Mesenchymal stem cell (in vitro differentiated cells and primary cell): Measurements from ENCODE around the gene KNL1.

Source experiments
- DNase-seq: peaks from one replicate; pipeline ENCODE4 v3.0.0-alpha.2; 2013
- H2AFZ ChIP-seq: one replicate; pipeline ENCODE4 v1.6.1; 2013; ENCODE audit warnings: low read depth, mild to moderate bottlenecking, control low read depth, inconsistent platforms, low read length, moderate library complexity
- H2AK5ac ChIP-seq: 2 replicates; pipeline ENCODE4 v1.6.1; 2013; ENCODE audit warnings: low read length, moderate library complexity, mild to moderate bottlenecking, inconsistent platforms; ENCODE audit not compliant: severe bottlenecking
- H2BK120ac ChIP-seq: one replicate; pipeline ENCODE4 v1.6.1; 2013; ENCODE audit warnings: low read depth, mild to moderate bottlenecking, inconsistent platforms, low read length, moderate library complexity
- H2BK12ac ChIP-seq, 2 experiments: one replicate each; pipeline ENCODE4 v1.6.1; 2013; ENCODE audit warnings: inconsistent platforms in 2 of 2, low read length in 2 of 2, mild to moderate bottlenecking in 2 of 2, moderate library complexity in 2 of 2, control low read depth in 1 of 2
- H2BK15ac ChIP-seq: one replicate; pipeline ENCODE4 v1.6.1; 2013; ENCODE audit warnings: mild to moderate bottlenecking, low read depth, inconsistent platforms; ENCODE audit not compliant: poor library complexity, severe bottlenecking
- H2BK5ac ChIP-seq: 2 replicates; pipeline ENCODE4 v1.6.1; 2013; ENCODE audit warnings: low read depth, mild to moderate bottlenecking, low read length, control low read depth, inconsistent platforms; ENCODE audit not compliant: poor library complexity, severe bottlenecking
- H3K14ac ChIP-seq, 2 experiments: one replicate each; pipeline ENCODE4 v1.6.1; 2013; ENCODE audit warnings: inconsistent platforms in 2 of 2, low read length in 2 of 2, control low read depth in 1 of 2, mild to moderate bottlenecking in 1 of 2, moderate library complexity in 1 of 2
- H3K18ac ChIP-seq, 2 experiments: one replicate each; pipeline ENCODE4 v1.6.1; 2013; ENCODE audit warnings: inconsistent platforms in 2 of 2, low read length in 2 of 2, control low read depth in 1 of 2, low read depth in 1 of 2, mild to moderate bottlenecking in 1 of 2
- H3K23ac ChIP-seq, 2 experiments: one replicate each; pipeline ENCODE4 v1.6.1; 2013; ENCODE audit warnings: inconsistent platforms in 2 of 2, low read length in 2 of 2, mild to moderate bottlenecking in 2 of 2, moderate library complexity in 2 of 2, control low read depth in 1 of 2
- H3K27ac ChIP-seq: 2 replicates; pipeline ENCODE4 v1.5.1; 2013; ENCODE audit warnings: mild to moderate bottlenecking, moderate library complexity, low read length, control low read depth, inconsistent platforms; ENCODE audit not compliant: poor library complexity, severe bottlenecking
- H3K27me3 ChIP-seq, 2 experiments: 2 replicates each; pipeline versions ENCODE4 v1.6.1 to v1.7.0; 2013; ENCODE audit warnings: low read length in 2 of 2, mild to moderate bottlenecking in 2 of 2, moderate library complexity in 2 of 2, control low read depth in 1 of 2, inconsistent platforms in 1 of 2; ENCODE audit not compliant: control insufficient read depth in 1 of 2, insufficient read depth in 1 of 2
- H3K36me3 ChIP-seq, 2 experiments: 2 replicates each; pipeline versions ENCODE4 v1.6.1 to v1.7.0; 2013; ENCODE audit warnings: low read length in 2 of 2, control low read depth in 1 of 2, inconsistent platforms in 1 of 2, low read depth in 1 of 2, mild to moderate bottlenecking in 1 of 2; ENCODE audit not compliant: insufficient read depth in 2 of 2, control insufficient read depth in 1 of 2
- H3K4ac ChIP-seq, 2 experiments: one replicate each; pipeline ENCODE4 v1.6.1; 2013; ENCODE audit warnings: inconsistent platforms in 2 of 2, low read length in 2 of 2, mild to moderate bottlenecking in 2 of 2, moderate library complexity in 2 of 2, control low read depth in 1 of 2, low read depth in 1 of 2
- H3K4me1 ChIP-seq: 2 replicates; pipeline ENCODE4 v1.6.1; 2013; ENCODE audit warnings: low read depth, low read length, control low read depth; ENCODE audit not compliant: control insufficient read depth, insufficient read depth
- H3K4me2 ChIP-seq: 2 replicates; pipeline ENCODE4 v1.6.1; 2013; ENCODE audit warnings: low read length, mild to moderate bottlenecking, inconsistent platforms; ENCODE audit not compliant: poor library complexity, severe bottlenecking
- H3K4me3 ChIP-seq, 2 experiments: 2 replicates each; pipeline versions ENCODE4 v1.5.1 to v1.7.0; 2013; ENCODE audit warnings: low read length in 2 of 2, mild to moderate bottlenecking in 2 of 2, control low read depth in 1 of 2, low read depth in 1 of 2; ENCODE audit not compliant: insufficient read depth in 1 of 2
- H3K79me1 ChIP-seq: replicated peaks from 2 replicates; pipeline ENCODE4 v1.6.1; 2013; ENCODE audit warnings: mild to moderate bottlenecking, control low read depth, low read length, inconsistent platforms; ENCODE audit not compliant: poor library complexity, severe bottlenecking
- H3K9ac ChIP-seq: 2 replicates; pipeline ENCODE4 v1.7.0; 2013; ENCODE audit warnings: mild to moderate bottlenecking, low read length, moderate library complexity
- H3K9me3 ChIP-seq: 2 replicates; pipeline ENCODE4 v1.7.0; 2013; ENCODE audit warnings: mild to moderate bottlenecking, low read length; ENCODE audit not compliant: control insufficient read depth
- H4K8ac ChIP-seq: one replicate; pipeline ENCODE4 v1.6.1; 2013; ENCODE audit warnings: inconsistent platforms, mild to moderate bottlenecking, low read length, moderate library complexity
- H4K91ac ChIP-seq: one replicate; pipeline ENCODE4 v1.6.1; 2013; ENCODE audit warnings: mild to moderate bottlenecking, low read length, inconsistent platforms
- WGBS: methylation state at CpG from one replicate; pipeline ENCODE4 v1.1.7; 2013; ENCODE audit warnings: mixed read lengths; 5-methylcytosine and 5-hydroxymethylcytosine counted together

KNL1 gene

GRCh38 chr15:40598126-40598525 lies 4.1 kb downstream of the KNL1 start:
- Histone ChIP-seq H3K9me3 (no peaks in the 10 kb centered on the region), H3K4ac (no peak overlapping the region), H2BK15ac (no peak overlapping the region), H3K18ac (no peak overlapping the region), H3K27me3 (no peaks in the 10 kb centered on the region), H3K4me3 (no peak overlapping the region), H2AK5ac (no peak overlapping the region), H4K8ac (no peak overlapping the region), H3K14ac (no peak overlapping the region), H3K4me1 (no peaks in the 10 kb centered on the region), H4K91ac (no peak overlapping the region), H3K9ac (no peak overlapping the region), H2BK5ac (no peak overlapping the region), H2BK12ac (no peak overlapping the region), H3K27ac (no peak overlapping the region), H3K23ac (no peak overlapping the region), H3K36me3 (no peaks in the 10 kb centered on the region), H3K79me1 (peaks cover 21% of the 10 kb centered on the region), H2AFZ (no peak overlapping the region), H2BK120ac (no peak overlapping the region), H3K4me2 (no peak overlapping the region)
- DNase-seq: no peak
- WGBS: no CpG with 5 or more reads among the region's 3 CpGs

GRCh38 chr15:40598672-40599071 lies 4.6 kb downstream of the KNL1 start:
- Histone ChIP-seq H2BK5ac (no peak overlapping the region), H2BK120ac (no peak overlapping the region), H2AFZ (no peak overlapping the region), H3K23ac (no peak overlapping the region), H2BK12ac (no peak overlapping the region), H4K91ac (no peak overlapping the region), H3K36me3 (no peaks in the 10 kb centered on the region), H3K9ac (no peak overlapping the region), H4K8ac (no peak overlapping the region), H3K4ac (no peak overlapping the region), H2AK5ac (no peak overlapping the region), H3K18ac (no peak overlapping the region), H3K9me3 (no peaks in the 10 kb centered on the region), H2BK15ac (no peak overlapping the region), H3K4me1 (no peaks in the 10 kb centered on the region), H3K27ac (no peak overlapping the region), H3K79me1 (peaks cover 25% of the 10 kb centered on the region), H3K14ac (no peak overlapping the region), H3K27me3 (no peaks in the 10 kb centered on the region), H3K4me3 (no peak overlapping the region), H3K4me2 (no peak overlapping the region)
- DNase-seq: no peak
- WGBS: 86% methylated on average over 4 of the region's 4 CpGs

- Histone ChIP-seq H3K4me3 (no peak overlapping the region), H2BK15ac (no peak overlapping the region), H3K14ac (no peak overlapping the region), H3K4me1 (no peaks in the 10 kb centered on the region), H3K36me3 (no peaks in the 10 kb centered on the region), H4K8ac (no peak overlapping the region), H3K9ac (no peak overlapping the region), H3K27ac (no peak overlapping the region), H3K27me3 (no peaks in the 10 kb centered on the region), H2AK5ac (no peak overlapping the region), H3K23ac (no peak overlapping the region), H3K4me2 (no peak overlapping the region), H2BK12ac (peak overlapping the region in 1 of 2 experiments; percentile 19), H3K9me3 (no peaks in the 10 kb centered on the region), H2BK5ac (no peak overlapping the region), H3K18ac (no peak overlapping the region), H4K91ac (no peak overlapping the region), H3K4ac (no peak overlapping the region), H2BK120ac (no peak overlapping the region), H3K79me1 (peaks cover 30% of the 10 kb centered on the region), H2AFZ (no peak overlapping the region)
- DNase-seq: no peak
- WGBS: 95% methylated on average over 10 of the region's 12 CpGs
These were observed 6.9 kb downstream of the KNL1 start for GRCh38 chr15:40600956-40601355.

GRCh38 chr15:40603935-40604334 lies 9.9 kb downstream of the KNL1 start:
- Histone ChIP-seq H3K79me1 (peaks cover 17% of the 10 kb centered on the region), H3K36me3 (no peaks in the 10 kb centered on the region), H3K4me2 (no peak overlapping the region), H2AK5ac (no peak overlapping the region), H3K4me3 (no peak overlapping the region), H3K4ac (no peak overlapping the region), H3K9ac (no peak overlapping the region), H2AFZ (no peak overlapping the region), H4K8ac (no peak overlapping the region), H3K27me3 (no peaks in the 10 kb centered on the region), H3K4me1 (no peaks in the 10 kb centered on the region), H3K27ac (no peak overlapping the region), H2BK15ac (no peak overlapping the region), H4K91ac (no peak overlapping the region), H3K23ac (no peak overlapping the region), H3K14ac (no peak overlapping the region), H3K18ac (no peak overlapping the region), H2BK120ac (no peak overlapping the region), H2BK5ac (no peak overlapping the region), H3K9me3 (no peaks in the 10 kb centered on the region), H2BK12ac (no peak overlapping the region)
- no peak for DNase-seq
